Adrenal gland (tissue), 12 donors: ENCODE results near the gene ENDOU. TPM values are rescaled to one million over a fixed set of nuclear protein-coding genes. Genes with fewer than 3 reads are reported as not detected.

Experiments used
- DNase-seq, 7 donors: peaks; one replicate each; pipeline ENCODE4 v3.0.0-alpha.2; 2019 to 2020
- H3K27ac ChIP-seq, 5 donors: fragments of 200-600 bp; sonication (generic) in 4 of 5; 1 replicate in 3 of 5; 2 replicates in 2 of 5; pipeline versions ENCODE4 v1.5.1 to v1.8.0; 2016 to 2020; ENCODE audit warnings: mild to moderate bottlenecking in 1 of 5
- H3K27me3 ChIP-seq: fragments of 200-600 bp; 2 replicates; pipeline ENCODE4 v1.8.0; 2021
- H3K36me3 ChIP-seq, 2 donors: fragments of 200-600 bp; replicated peaks in 1 of 2; 1 replicate in 1 of 2; 2 replicates in 1 of 2; pipeline versions ENCODE4 v1.5.1 to v1.8.0; 2018 to 2022
- H3K4me1 ChIP-seq, 2 donors: fragments of 200-600 bp; replicated peaks in 1 of 2; 1 replicate in 1 of 2; 2 replicates in 1 of 2; pipeline versions ENCODE4 v1.5.1 to v1.8.0; 2018 to 2021
- H3K4me3 ChIP-seq, 4 donors: fragments of 200-600 bp; sonication (generic) in 3 of 4; one replicate each; pipeline ENCODE4 v1.5.1; 2016 to 2018
- H3K9me3 ChIP-seq, 3 donors: fragments of 200-600 bp; sonication (generic) in 1 of 3; replicated peaks in 1 of 3; 1 replicate in 2 of 3; 2 replicates in 1 of 3; pipeline versions ENCODE4 v1.5.1 to v1.8.0; 2016 to 2021
- POLR2A ChIP-seq, 2 donors: fragments of 450-650 bp; IDR thresholded peaks; one replicate each; pipeline ENCODE4 v1.6.1; 2017; ENCODE audit warnings: antibody characterized with exemption in 2 of 2, mild to moderate bottlenecking in 2 of 2, moderate library complexity in 1 of 2
- WGBS, 4 donors: extraction: QIAGEN DNeasy Blood & Tissue Kit in 2 of 4; methylation state at CpG; one replicate each; pipeline versions ENCODE4 v1.1.5 to v1.1.7; 2013 to 2017; 5-methylcytosine and 5-hydroxymethylcytosine counted together
- intact Hi-C, 2 donors: fragments of 100-400 bp; cut with DNase I; formaldehyde crosslinking; loops; one replicate each; pipeline versions ENCODE4 v1.14.1 to v1.15.0; 2022 to 2023
- polyA plus RNA-seq, 3 donors: library from polyadenylated mRNA; stranded (reverse); fragments of 200-250 nt in 2 of 3; fragments of 350-450 nt in 1 of 3; fragmentation: Illumina TruSeq in 1 of 3; extraction: RNeasy Lipid Tissue Mini Kit (QIAGEN cat#74804) in 1 of 3; gene quantifications; one replicate each; pipeline ENCODE4 v1.2.3, GENCODE V29; 2013 to 2014
- total RNA-seq, 9 donors: library from RNA; depleted of rRNA in 4 of 9; stranded (reverse); fragments of >200 nt in 4 of 9; fragments of 120-200 nt in 1 of 9; fragmentation: NEBNext Ultra II Directional in 1 of 9; extraction: Animal tissue kit (Norgen Biotek cat#: 25700) in 1 of 9; gene quantifications; one replicate each; pipeline versions ENCODE4 v1.1.0 to v1.2.4, GENCODE V29; 2013 to 2023
- TF ChIP-seq, protein P1 (sequence below), 6 experiments: fragments of 450-650 bp in 4 of 6; fragments of 200-600 bp in 2 of 6; sonication (generic) in 1 of 6; IDR thresholded peaks; 1 replicate in 5 of 6; 2 replicates in 1 of 6; pipeline versions ENCODE4 v1.5.1 to v1.8.0; 2016 to 2021; ENCODE audit warnings: antibody characterized with exemption in 6 of 6, mild to moderate bottlenecking in 2 of 6, moderate library complexity in 1 of 6
- donor health status: healthy with polysubstance abuse.
- donor health status: Bipolar disorder and iron deficiency.
- donor health status: DM: yes; HTN: yes; CAD: no.
- donor health status: DM: no; HTN: no; CAD: no.
- donor health status: DM: no; HTN: no; CAD: no.
- donor health status: DM: yes; HTN: yes; CAD: no.

ENDOU gene
- total and polyA plus RNA-seq, 12 donors = 0.11 to 2.6 (median 0.19) TPM; not detected in 3

- no peaks in the 10 kb centered on the region for H3K36me3 ChIP-seq
- no peaks in the 10 kb centered on the region for H3K27me3 ChIP-seq
- no peaks in the 10 kb centered on the region for H3K9me3 ChIP-seq
- DNase-seq = no peak
- peaks cover 12 to 25% of the 10 kb centered on the region in 2 donors for H3K4me1 ChIP-seq
- intact Hi-C loops = no loop called here
- TF ChIP-seq POLR2A (IDR thresholded peaks at IDR 0.05) = no peak
- TF ChIP-seq, protein P1, sequence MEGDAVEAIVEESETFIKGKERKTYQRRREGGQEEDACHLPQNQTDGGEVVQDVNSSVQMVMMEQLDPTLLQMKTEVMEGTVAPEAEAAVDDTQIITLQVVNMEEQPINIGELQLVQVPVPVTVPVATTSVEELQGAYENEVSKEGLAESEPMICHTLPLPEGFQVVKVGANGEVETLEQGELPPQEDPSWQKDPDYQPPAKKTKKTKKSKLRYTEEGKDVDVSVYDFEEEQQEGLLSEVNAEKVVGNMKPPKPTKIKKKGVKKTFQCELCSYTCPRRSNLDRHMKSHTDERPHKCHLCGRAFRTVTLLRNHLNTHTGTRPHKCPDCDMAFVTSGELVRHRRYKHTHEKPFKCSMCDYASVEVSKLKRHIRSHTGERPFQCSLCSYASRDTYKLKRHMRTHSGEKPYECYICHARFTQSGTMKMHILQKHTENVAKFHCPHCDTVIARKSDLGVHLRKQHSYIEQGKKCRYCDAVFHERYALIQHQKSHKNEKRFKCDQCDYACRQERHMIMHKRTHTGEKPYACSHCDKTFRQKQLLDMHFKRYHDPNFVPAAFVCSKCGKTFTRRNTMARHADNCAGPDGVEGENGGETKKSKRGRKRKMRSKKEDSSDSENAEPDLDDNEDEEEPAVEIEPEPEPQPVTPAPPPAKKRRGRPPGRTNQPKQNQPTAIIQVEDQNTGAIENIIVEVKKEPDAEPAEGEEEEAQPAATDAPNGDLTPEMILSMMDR (IDR thresholded peaks at IDR 0.05) = no peak
- no peak overlapping the region for H3K4me3 ChIP-seq
- H3K27ac ChIP-seq = peak overlapping the region in 4 of 5 donors; percentile 40 to 73 (median 60)
- WGBS, 4 donors = 55 to 58% (median 56%) methylated on average over 3 of the region's 3 CpGs
These were observed 44.9 kb upstream of the ENDOU start for GRCh38 chr12:47770086-47770726.

DNA sequence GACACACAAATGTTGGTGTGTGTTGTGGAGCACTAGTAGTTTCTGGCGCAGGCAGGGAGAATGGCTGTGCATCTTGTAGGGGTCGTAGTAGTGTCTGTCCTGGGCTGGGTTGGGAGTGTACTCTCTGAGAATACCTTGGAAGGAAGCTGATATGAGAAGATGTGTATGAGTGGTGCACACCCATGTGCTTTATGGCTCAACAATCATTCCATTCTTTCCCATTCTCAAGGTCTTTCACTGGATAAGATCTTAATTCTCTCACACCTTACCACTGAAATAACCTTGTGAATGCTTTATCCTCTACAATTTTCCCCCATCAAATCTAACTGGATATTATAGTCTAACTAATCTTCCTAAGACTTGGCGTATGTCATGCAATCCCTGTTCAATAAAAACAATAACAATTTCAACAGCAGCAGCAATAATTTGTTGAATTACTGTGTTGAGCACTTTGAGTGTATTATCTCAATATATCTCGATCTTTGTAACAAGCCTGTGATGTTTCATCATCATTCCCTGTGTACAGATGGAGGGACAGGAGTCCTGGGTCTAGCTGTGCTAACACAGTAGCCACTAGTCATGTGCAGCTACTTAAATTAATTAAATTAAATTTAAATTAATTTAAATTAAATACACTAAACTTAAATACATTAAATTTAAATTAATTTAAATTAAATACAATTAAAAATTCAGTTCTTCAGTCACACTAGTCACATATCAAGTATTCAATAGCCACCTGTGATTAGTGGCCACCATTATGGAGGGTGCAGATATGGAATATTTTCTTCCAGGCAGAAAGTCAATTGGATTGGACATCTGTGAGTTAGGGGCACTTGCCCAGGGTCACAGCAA is 44.2 kb upstream of the ENDOU start:
- intact Hi-C loops = loop anchor here (5.0 kb wide), 2 partner anchors 47 to 57 kb away; no protein-coding TSS in a partner anchor
- peaks cover 8 to 17% of the 10 kb centered on the region in 2 donors for H3K4me1 ChIP-seq

DNA sequence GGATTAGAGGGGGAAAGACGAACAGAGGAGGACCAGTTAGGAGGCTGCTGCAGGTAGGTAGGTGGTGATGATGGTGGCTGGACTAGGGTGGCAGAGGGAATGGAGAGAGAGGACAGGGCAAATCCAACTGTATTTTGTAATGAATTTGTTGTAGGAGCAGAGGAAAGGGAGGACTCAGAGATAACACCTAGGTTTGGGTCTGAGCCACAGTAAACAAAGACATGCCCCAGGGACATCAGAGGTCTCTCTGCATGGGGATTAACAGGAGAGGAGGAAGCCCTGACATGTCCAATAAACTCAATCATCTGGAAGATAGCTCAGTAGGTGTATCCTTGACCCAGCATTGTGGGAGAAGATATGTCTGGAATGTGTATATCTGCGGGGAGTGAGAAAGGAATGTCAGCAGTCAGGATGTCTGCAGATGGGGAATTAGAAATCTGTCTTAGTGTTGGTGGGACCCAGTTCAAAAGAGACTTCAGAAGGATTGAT is 43.1 kb upstream of the ENDOU start:
- no peak overlapping the region for H3K4me3 ChIP-seq
- no peaks in the 10 kb centered on the region for H3K9me3 ChIP-seq
- H3K36me3 ChIP-seq = no peaks in the 10 kb centered on the region
- intact Hi-C loops = loop anchor here (5.0 kb wide), 2 partner anchors 46 to 56 kb away; no protein-coding TSS in a partner anchor
- no peak for DNase-seq
- H3K27me3 ChIP-seq = no peaks in the 10 kb centered on the region
- TF ChIP-seq, protein P1 (IDR thresholded peaks at IDR 0.05) = no peak
- TF ChIP-seq POLR2A (IDR thresholded peaks at IDR 0.05) = no peak
- no peak overlapping the region for H3K27ac ChIP-seq
- H3K4me1 ChIP-seq = peaks cover 0 to 11% of the 10 kb centered on the region in 2 donors
- WGBS, 4 donors = 44 to 62% (median 57%) methylated on average over 2 of the region's 2 CpGs

More for the DNA sequence above, 44.2 kb upstream of the ENDOU start:
- peak overlapping the region in 4 of 5 donors; percentile 40 to 73 (median 60) for H3K27ac ChIP-seq
- TF ChIP-seq, protein P1 (IDR thresholded peaks at IDR 0.05) = no peak
- TF ChIP-seq POLR2A (IDR thresholded peaks at IDR 0.05) = no peak
- no peak for DNase-seq
- 83 to 90% (median 87%) methylated on average over 4 of the region's 4 CpGs for WGBS, 4 donors
- H3K4me3 ChIP-seq = no peak overlapping the region
- no peaks in the 10 kb centered on the region for H3K27me3 ChIP-seq
- H3K9me3 ChIP-seq = no peaks in the 10 kb centered on the region
- no peaks in the 10 kb centered on the region for H3K36me3 ChIP-seq

GRCh38 chr12:47767216-47767724 is 42.0 kb upstream of the ENDOU start:
- H3K27me3 ChIP-seq = no peaks in the 10 kb centered on the region
- intact Hi-C loops = loop anchor here (5.0 kb wide), 2 partner anchors 45 to 55 kb away; no protein-coding TSS in a partner anchor
- no peak overlapping the region for H3K4me3 ChIP-seq
- H3K9me3 ChIP-seq = no peaks in the 10 kb centered on the region
- H3K27ac ChIP-seq = no peak overlapping the region
- peaks cover 0 to 18% of the 10 kb centered on the region in 2 donors for H3K4me1 ChIP-seq
- no peak for TF ChIP-seq POLR2A (IDR thresholded peaks at IDR 0.05)
- TF ChIP-seq, protein P1 (IDR thresholded peaks at IDR 0.05) = peak; percentile 50 to 57 (median 55)
- H3K36me3 ChIP-seq = no peaks in the 10 kb centered on the region
- 48 to 69% (median 50%) methylated on average over 4 of the region's 4 CpGs for WGBS, 4 donors
- DNase-seq = peak in 2 of 7 donors; percentile 57 to 67
